LNCAP (cell line): ENCODE data around the gene LSMEM2.

ENCODE experiments used
- CTCF ChIP-seq: fragments of 450-650 bp; IDR thresholded peaks from 2 replicates; pipeline ENCODE4 v1.5.1; 2017; ENCODE audit warnings: mild to moderate bottlenecking

LSMEM2 gene

GRCh38 chr3:50248387-50248786 lies 30.5 kb upstream of the LSMEM2 start:
- TF ChIP-seq CTCF, result no peak

- no peak for TF ChIP-seq CTCF
Observed at GRCh38 chr3:50249457-50249856, 29.4 kb upstream of the LSMEM2 start.

- no peak for TF ChIP-seq CTCF
Observed at GRCh38 chr3:50250514-50250913, 28.4 kb upstream of the LSMEM2 start.

- TF ChIP-seq CTCF, result no peak
Observed at GRCh38 chr3:50251220-50251619, 27.7 kb upstream of the LSMEM2 start.

- TF ChIP-seq CTCF, result no peak
Observed at GRCh38 chr3:50254577-50255250, 24.2 kb upstream of the LSMEM2 start.

GRCh38 chr3:50255251-50255615 lies 23.7 kb upstream of the LSMEM2 start:
- TF ChIP-seq CTCF, result no peak

- peak; percentile 56 for TF ChIP-seq CTCF
Observed at GRCh38 chr3:50256978-50257890, 21.7 kb upstream of the LSMEM2 start.
